HCT116 (cell line): ENCODE data around the gene RELCH. TPM values are rescaled to one million over a fixed set of nuclear protein-coding genes. Genes with fewer than 3 reads are reported as not detected.

ENCODE experiments used
- ATAC-seq: fragments of 200-7000 bp; cut with Tn5 transposase; 2 replicates; pipeline ENCODE4 v1.9.1; 2020; ENCODE audit warnings: mild to moderate bottlenecking, moderate library complexity
- BruUV-seq: library from RNA; stranded (reverse); fragments of 400-500 nt; replicated peaks from 2 replicates; lab custom pipeline; 2021; lab: Mats Ljungman, UMichigan
- CTCF ChIA-PET: fragments of 300-600 bp; sonication (Branson Sonifier 250); formaldehyde crosslinking; loops from one replicate; lab custom pipeline; 2021; ENCODE audit warnings: antibody characterized with exemption; lab: Charles Lee
- POLR2A ChIA-PET: fragments of 300-600, 350-600 bp; sonication (Branson Sonifier 250); formaldehyde crosslinking; loops from one replicate; lab custom pipeline; 2021; ENCODE audit warnings: antibody characterized with exemption; lab: Charles Lee
- RAD21 ChIA-PET, 2 experiments: fragments of 300-600 bp; sonication (Branson Sonifier 250); formaldehyde crosslinking; loops; one replicate each; lab custom pipeline; 2023; ENCODE audit warnings: low total read pairs in 2 of 2; ENCODE audit not compliant: uncharacterized antibody in 2 of 2, unreplicated experiment in 2 of 2, low non-redundant PET in 1 of 2; lab: Charles Lee
- DNase-seq: peaks from one replicate; pipeline ENCODE4 v3.0.0-alpha.2; 2010; ENCODE audit warnings: low read depth, low spot score
- H2AFZ ChIP-seq: fragments of 200-600 bp; shearing (Covaris generic), sonication (generic); 2 replicates; pipeline ENCODE4 v1.6.1; 2017; ENCODE audit warnings: low read depth, mixed run types, mixed read lengths, antibody characterized with exemption, low read length; ENCODE audit not compliant: poor library complexity, severe bottlenecking
- H3K27ac ChIP-seq: 2 replicates; pipeline ENCODE4 v1.5.1; 2012; ENCODE audit warnings: low read depth, low read length
- H3K27me3 ChIP-seq: fragments of 200-600 bp; sonication (generic); 2 replicates; pipeline ENCODE4 v1.6.1; 2016; ENCODE audit warnings: mixed run types, low read length, mixed read lengths; ENCODE audit not compliant: insufficient read depth
- H3K36me3 ChIP-seq, 2 experiments: fragments of 200-500 bp in 1 of 2; fragments of 200-600 bp in 1 of 2; sonication (Bioruptor generic) in 1 of 2; sonication (generic) in 1 of 2; 2 replicates each; pipeline versions ENCODE4 v1.5.1 to v1.6.1; 2014 to 2016; ENCODE audit warnings: low read length in 2 of 2, inconsistent platforms in 1 of 2, mixed read lengths in 1 of 2, mixed run types in 1 of 2; ENCODE audit not compliant: insufficient read depth in 2 of 2, control insufficient read depth in 1 of 2
- H3K4me1 ChIP-seq, 2 experiments: fragments of 200-600 bp in 1 of 2; sonication (generic) in 1 of 2; 2 replicates each; pipeline versions ENCODE4 v1.5.1 to v1.6.1; 2012 to 2017; ENCODE audit warnings: low read length in 2 of 2, inconsistent platforms in 1 of 2, mild to moderate bottlenecking in 1 of 2, mixed read lengths in 1 of 2, mixed run types in 1 of 2, moderate library complexity in 1 of 2; ENCODE audit not compliant: insufficient read depth in 2 of 2, control insufficient read depth in 1 of 2
- H3K4me2 ChIP-seq: fragments of 200-600 bp; sonication (generic); 2 replicates; pipeline ENCODE4 v1.6.1; 2017; ENCODE audit warnings: mixed run types, low read length, mixed read lengths
- H3K4me3 ChIP-seq, 2 experiments: fragments of 200-600 bp in 1 of 2; sonication (generic) in 1 of 2; replicated peaks in 1 of 2; 2 replicates each; pipeline ENCODE4 v1.5.1; 2011 to 2016; ENCODE audit warnings: low read length in 2 of 2, control low read depth in 1 of 2, low read depth in 1 of 2, mild to moderate bottlenecking in 1 of 2, mixed read lengths in 1 of 2, mixed run types in 1 of 2
- H3K79me2 ChIP-seq: fragments of 200-600 bp; sonication (generic); 2 replicates; pipeline ENCODE4 v1.6.1; 2017; ENCODE audit warnings: mild to moderate bottlenecking, mixed run types, low read length, moderate library complexity, mixed read lengths; ENCODE audit not compliant: insufficient read depth
- H3K9ac ChIP-seq: fragments of 200-600 bp; sonication (generic); 2 replicates; pipeline ENCODE4 v1.6.1; 2016; ENCODE audit warnings: low read length, mixed read lengths
- H3K9me2 ChIP-seq: fragments of 200-600 bp; sonication (generic), shearing (Covaris generic); 2 replicates; pipeline ENCODE4 v1.6.1; 2017; ENCODE audit warnings: mixed run types, mild to moderate bottlenecking, moderate library complexity; ENCODE audit not compliant: insufficient read depth
- H3K9me3 ChIP-seq, 2 experiments: fragments of 200-500 bp in 1 of 2; fragments of 200-600 bp in 1 of 2; sonication (Bioruptor generic) in 1 of 2; sonication (generic) in 1 of 2; 2 replicates each; pipeline ENCODE4 v1.6.1; 2014 to 2017; ENCODE audit warnings: low read length in 2 of 2, mixed read lengths in 2 of 2, inconsistent platforms in 1 of 2, low read depth in 1 of 2, mild to moderate bottlenecking in 1 of 2, mixed run types in 1 of 2, moderate library complexity in 1 of 2; ENCODE audit not compliant: control insufficient read depth in 1 of 2, insufficient read depth in 1 of 2
- H4K20me1 ChIP-seq: fragments of 200-600 bp; sonication (generic), shearing (Covaris generic); 2 replicates; pipeline ENCODE4 v1.6.1; 2017; ENCODE audit warnings: mixed run types, mild to moderate bottlenecking, moderate library complexity; ENCODE audit not compliant: insufficient read depth
- CBX3 ChIP-seq: IDR thresholded peaks from 2 replicates; pipeline ENCODE4 v1.6.1; 2012; ENCODE audit warnings: low read depth
- EGR1 ChIP-seq: IDR thresholded peaks from 2 replicates; pipeline ENCODE4 v1.6.1; 2012; ENCODE audit warnings: low read depth
- ELF1 ChIP-seq: IDR thresholded peaks from 2 replicates; pipeline ENCODE4 v1.6.1; 2012; ENCODE audit warnings: low read depth, borderline replicate concordance
- EZH2phosphoT487 ChIP-seq: fragments of 200-600 bp; IDR thresholded peaks from 2 replicates; pipeline ENCODE4 v1.6.1; 2018; ENCODE audit warnings: antibody characterized with exemption, borderline replicate concordance
- FOSL1 ChIP-seq: IDR thresholded peaks from 2 replicates; pipeline ENCODE4 v1.6.1; 2012; ENCODE audit warnings: low read depth
- JUND ChIP-seq: IDR thresholded peaks from 2 replicates; pipeline ENCODE4 v1.6.1; 2012
- POLR2A ChIP-seq: IDR thresholded peaks from 2 replicates; pipeline ENCODE4 v1.7.0; 2011; ENCODE audit warnings: borderline replicate concordance; ENCODE audit not compliant: insufficient read depth, insufficient read length; ENCODE audit errors: extremely low read depth
- POLR2AphosphoS5 ChIP-seq: IDR thresholded peaks from 2 replicates; pipeline ENCODE4 v1.6.1; 2011; ENCODE audit warnings: mild to moderate bottlenecking, low read depth, low read length, moderate library complexity
- RAD21 ChIP-seq: IDR thresholded peaks from 2 replicates; pipeline ENCODE4 v1.6.1; 2012; ENCODE audit warnings: low read depth, mild to moderate bottlenecking
- SIN3A ChIP-seq: IDR thresholded peaks from 2 replicates; pipeline ENCODE4 v1.6.1; 2012; ENCODE audit warnings: low read depth
- SP1 ChIP-seq: IDR thresholded peaks from 2 replicates; pipeline ENCODE4 v1.6.1; 2012; ENCODE audit warnings: low read depth
- SRF ChIP-seq: IDR thresholded peaks from 2 replicates; pipeline ENCODE4 v1.6.1; 2012; ENCODE audit warnings: low read depth
- TCF7L2 ChIP-seq: IDR thresholded peaks from 2 replicates; pipeline ENCODE4 v1.7.0; 2011; ENCODE audit warnings: borderline replicate concordance, inconsistent platforms; ENCODE audit not compliant: insufficient read depth, insufficient read length; ENCODE audit errors: extremely low read depth
- YY1 ChIP-seq: IDR thresholded peaks from 2 replicates; pipeline ENCODE4 v1.6.1; 2011; ENCODE audit warnings: low read length, low read depth, moderate library complexity, mild to moderate bottlenecking; ENCODE audit not compliant: insufficient replicate concordance; ENCODE audit errors: extremely low read depth
- ZFX ChIP-seq: fragments of 450-650 bp; IDR thresholded peaks from 2 replicates; pipeline ENCODE4 v1.6.1; 2017
- ZNF274 ChIP-seq: fragments of 200-500 bp; sonication (Bioruptor generic); IDR thresholded peaks from 2 replicates; pipeline ENCODE4 v1.6.1; 2014; ENCODE audit warnings: mild to moderate bottlenecking, low read depth, low read length, inconsistent platforms
- intact Hi-C: fragments of 100-400 bp; cut with micrococcal nuclease; formaldehyde crosslinking; loops from 2 replicates; pipeline ENCODE4 v1.10.0; 2022
- total RNA-seq: library from RNA; stranded (reverse); gene quantifications from one replicate; pipeline ENCODE4 v1.2.1, GENCODE V29; 2021; ENCODE audit not compliant: unreplicated experiment
- TF ChIP-seq, protein P1 (sequence below): IDR thresholded peaks from 2 replicates; pipeline ENCODE4 v1.6.1; 2012; ENCODE audit warnings: low read depth
- TF ChIP-seq, protein P2 (sequence below): IDR thresholded peaks from 2 replicates; pipeline ENCODE4 v1.6.1; 2011; ENCODE audit warnings: mild to moderate bottlenecking, low read length, moderate library complexity; ENCODE audit not compliant: insufficient replicate concordance; ENCODE audit errors: extremely low read depth
- TF ChIP-seq, protein P3 (sequence below): IDR thresholded peaks from 2 replicates; pipeline ENCODE4 v1.6.1; 2012
- TF ChIP-seq, protein P4 (sequence below): IDR thresholded peaks from 2 replicates; pipeline ENCODE4 v1.6.1; 2012

Gene RELCH
- total RNA-seq, 1 experiment from 2014 or later: 17.4 TPM

DNA sequence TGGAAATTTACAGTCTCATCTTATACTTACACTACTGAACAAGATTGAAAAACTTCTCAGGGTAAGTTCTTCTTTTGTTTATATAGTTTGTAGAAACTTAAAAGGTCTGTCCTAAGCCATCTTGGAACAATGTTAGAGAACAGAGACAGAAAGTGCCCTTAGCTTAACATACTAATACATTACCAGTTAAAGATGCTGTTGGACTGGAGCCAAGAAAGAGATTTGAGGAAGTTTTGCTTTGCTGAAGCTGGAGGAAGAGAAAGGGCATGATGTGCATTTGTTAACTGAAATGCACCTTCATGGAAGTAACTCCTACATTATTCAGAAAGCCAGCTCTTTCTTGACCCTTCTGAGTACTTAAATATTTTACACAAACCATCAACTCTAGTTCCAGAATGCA is 71.6 kb downstream of the RELCH start:
- Histone ChIP-seq H2AFZ (no peak overlapping the region), H3K27ac (no peak overlapping the region), H3K4me3 (no peak overlapping the region), H4K20me1 (no peaks in the 10 kb centered on the region), H3K4me1 (no peaks in the 10 kb centered on the region), H3K36me3 (peaks cover 18% of the 10 kb centered on the region in 2 experiments; a peak in 3 of 4 replicates), H3K9ac (no peak overlapping the region), H3K9me3 (no peaks in the 10 kb centered on the region), H3K4me2 (no peak overlapping the region), H3K9me2 (no peaks in the 10 kb centered on the region), H3K79me2 (no peaks in the 10 kb centered on the region), H3K27me3 (no peaks in the 10 kb centered on the region)
- DNase-seq (no peak), ATAC-seq (no peak)
- RAD21 ChIA-PET: no interaction called here
- CTCF ChIA-PET: interaction anchor here (4.2 kb wide), 1 partner anchor 10 kb away, joined by 19 read pairs; no protein-coding TSS in a partner anchor
- TF ChIP-seq JUND: no peak
- no peak for TF ChIP-seq EGR1
- TF ChIP-seq, protein P1, sequence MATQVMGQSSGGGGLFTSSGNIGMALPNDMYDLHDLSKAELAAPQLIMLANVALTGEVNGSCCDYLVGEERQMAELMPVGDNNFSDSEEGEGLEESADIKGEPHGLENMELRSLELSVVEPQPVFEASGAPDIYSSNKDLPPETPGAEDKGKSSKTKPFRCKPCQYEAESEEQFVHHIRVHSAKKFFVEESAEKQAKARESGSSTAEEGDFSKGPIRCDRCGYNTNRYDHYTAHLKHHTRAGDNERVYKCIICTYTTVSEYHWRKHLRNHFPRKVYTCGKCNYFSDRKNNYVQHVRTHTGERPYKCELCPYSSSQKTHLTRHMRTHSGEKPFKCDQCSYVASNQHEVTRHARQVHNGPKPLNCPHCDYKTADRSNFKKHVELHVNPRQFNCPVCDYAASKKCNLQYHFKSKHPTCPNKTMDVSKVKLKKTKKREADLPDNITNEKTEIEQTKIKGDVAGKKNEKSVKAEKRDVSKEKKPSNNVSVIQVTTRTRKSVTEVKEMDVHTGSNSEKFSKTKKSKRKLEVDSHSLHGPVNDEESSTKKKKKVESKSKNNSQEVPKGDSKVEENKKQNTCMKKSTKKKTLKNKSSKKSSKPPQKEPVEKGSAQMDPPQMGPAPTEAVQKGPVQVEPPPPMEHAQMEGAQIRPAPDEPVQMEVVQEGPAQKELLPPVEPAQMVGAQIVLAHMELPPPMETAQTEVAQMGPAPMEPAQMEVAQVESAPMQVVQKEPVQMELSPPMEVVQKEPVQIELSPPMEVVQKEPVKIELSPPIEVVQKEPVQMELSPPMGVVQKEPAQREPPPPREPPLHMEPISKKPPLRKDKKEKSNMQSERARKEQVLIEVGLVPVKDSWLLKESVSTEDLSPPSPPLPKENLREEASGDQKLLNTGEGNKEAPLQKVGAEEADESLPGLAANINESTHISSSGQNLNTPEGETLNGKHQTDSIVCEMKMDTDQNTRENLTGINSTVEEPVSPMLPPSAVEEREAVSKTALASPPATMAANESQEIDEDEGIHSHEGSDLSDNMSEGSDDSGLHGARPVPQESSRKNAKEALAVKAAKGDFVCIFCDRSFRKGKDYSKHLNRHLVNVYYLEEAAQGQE: no peak
- TF ChIP-seq SRF: no peak
- TF ChIP-seq RAD21: no peak
- TF ChIP-seq, protein P2, sequence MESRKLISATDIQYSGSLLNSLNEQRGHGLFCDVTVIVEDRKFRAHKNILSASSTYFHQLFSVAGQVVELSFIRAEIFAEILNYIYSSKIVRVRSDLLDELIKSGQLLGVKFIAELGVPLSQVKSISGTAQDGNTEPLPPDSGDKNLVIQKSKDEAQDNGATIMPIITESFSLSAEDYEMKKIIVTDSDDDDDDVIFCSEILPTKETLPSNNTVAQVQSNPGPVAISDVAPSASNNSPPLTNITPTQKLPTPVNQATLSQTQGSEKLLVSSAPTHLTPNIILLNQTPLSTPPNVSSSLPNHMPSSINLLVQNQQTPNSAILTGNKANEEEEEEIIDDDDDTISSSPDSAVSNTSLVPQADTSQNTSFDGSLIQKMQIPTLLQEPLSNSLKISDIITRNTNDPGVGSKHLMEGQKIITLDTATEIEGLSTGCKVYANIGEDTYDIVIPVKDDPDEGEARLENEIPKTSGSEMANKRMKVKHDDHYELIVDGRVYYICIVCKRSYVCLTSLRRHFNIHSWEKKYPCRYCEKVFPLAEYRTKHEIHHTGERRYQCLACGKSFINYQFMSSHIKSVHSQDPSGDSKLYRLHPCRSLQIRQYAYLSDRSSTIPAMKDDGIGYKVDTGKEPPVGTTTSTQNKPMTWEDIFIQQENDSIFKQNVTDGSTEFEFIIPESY: no peak
- no peak for TF ChIP-seq SP1
- no peak for TF ChIP-seq FOSL1
- no peak for TF ChIP-seq EZH2phosphoT487
- no peak for TF ChIP-seq TCF7L2
- TF ChIP-seq POLR2A: no peak
- no peak for TF ChIP-seq ZNF274
- TF ChIP-seq CBX3: no peak
- TF ChIP-seq ZFX: no peak
- TF ChIP-seq ELF1: no peak
- TF ChIP-seq, protein P3, sequence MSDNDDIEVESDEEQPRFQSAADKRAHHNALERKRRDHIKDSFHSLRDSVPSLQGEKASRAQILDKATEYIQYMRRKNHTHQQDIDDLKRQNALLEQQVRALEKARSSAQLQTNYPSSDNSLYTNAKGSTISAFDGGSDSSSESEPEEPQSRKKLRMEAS: no peak
- TF ChIP-seq YY1: no peak
- TF ChIP-seq, protein P4, sequence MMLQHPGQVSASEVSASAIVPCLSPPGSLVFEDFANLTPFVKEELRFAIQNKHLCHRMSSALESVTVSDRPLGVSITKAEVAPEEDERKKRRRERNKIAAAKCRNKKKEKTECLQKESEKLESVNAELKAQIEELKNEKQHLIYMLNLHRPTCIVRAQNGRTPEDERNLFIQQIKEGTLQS: no peak
- no peak for TF ChIP-seq POLR2AphosphoS5
- TF ChIP-seq SIN3A: no peak
- POLR2A ChIA-PET: no interaction called here
- intact Hi-C loops: no loop called here
- BruUV-seq: no TSS peak
